HG03139 (cell line): ENCODE results near the gene GKN1.

Experiments used
- ATAC-seq: cut with Tn5 transposase; IDR thresholded peaks from one replicate; pipeline ENCODE4 v1.9.1; 2021; ENCODE audit not compliant: unreplicated experiment

Gene GKN1

DNA sequence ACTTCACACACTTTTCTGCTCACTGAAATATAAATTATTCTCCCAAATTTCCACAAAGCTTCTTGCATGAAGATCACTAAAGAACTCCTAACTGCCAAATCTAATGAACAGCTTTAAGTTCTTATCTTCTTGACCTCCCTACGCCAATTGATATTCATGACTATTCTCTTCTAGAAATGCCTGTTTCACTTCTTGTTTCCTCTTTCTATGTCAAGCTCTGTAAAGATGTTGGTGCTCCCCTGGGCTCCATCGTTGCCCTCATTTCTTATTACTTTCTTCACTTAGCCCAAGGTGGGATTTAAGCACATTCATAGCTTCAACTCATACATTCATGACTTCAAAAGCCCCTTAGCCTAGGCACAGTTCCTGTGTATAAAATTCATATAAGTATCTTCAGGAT lies 29.3 kb downstream of the GKN1 start:
- no peak for ATAC-seq

DNA sequence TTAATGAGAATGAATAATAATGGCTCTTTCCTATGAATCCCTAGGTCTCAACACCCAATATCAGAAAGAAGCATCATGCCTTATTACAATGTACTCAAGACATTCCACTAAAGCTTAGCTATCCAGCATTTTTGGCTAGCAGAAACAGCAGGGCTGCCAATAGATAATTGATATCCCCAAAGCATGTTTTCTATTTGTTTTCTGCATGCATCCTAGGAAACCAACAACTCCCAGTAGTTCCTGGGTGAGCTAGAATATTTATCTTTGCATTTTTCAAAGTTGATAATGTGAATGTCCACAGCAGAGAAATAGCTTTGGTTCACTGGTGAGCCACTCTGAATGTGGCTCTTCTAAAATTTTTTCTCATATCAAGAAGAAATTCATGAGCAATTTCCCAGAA lies 32.7 kb downstream of the GKN1 start:
- ATAC-seq, result no peak

DNA sequence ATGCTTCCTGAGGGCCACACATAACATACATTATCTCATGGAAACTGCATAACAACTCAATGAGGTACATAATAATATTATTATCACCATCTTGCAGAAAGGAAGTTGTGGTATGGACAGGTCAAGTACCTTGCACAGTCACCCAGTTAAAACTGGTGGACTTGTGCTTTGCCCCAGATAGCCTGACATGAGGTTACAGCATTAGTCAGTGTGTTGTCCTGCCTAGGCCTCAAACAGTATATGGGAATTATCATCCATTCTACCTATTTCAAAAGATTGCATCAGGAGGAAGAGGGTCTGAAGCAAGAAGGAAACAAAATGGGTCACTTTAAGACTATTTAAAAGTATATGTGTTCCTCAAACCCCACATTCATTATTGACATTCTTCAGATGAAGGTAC lies 33.2 kb downstream of the GKN1 start:
- ATAC-seq, result no peak

DNA sequence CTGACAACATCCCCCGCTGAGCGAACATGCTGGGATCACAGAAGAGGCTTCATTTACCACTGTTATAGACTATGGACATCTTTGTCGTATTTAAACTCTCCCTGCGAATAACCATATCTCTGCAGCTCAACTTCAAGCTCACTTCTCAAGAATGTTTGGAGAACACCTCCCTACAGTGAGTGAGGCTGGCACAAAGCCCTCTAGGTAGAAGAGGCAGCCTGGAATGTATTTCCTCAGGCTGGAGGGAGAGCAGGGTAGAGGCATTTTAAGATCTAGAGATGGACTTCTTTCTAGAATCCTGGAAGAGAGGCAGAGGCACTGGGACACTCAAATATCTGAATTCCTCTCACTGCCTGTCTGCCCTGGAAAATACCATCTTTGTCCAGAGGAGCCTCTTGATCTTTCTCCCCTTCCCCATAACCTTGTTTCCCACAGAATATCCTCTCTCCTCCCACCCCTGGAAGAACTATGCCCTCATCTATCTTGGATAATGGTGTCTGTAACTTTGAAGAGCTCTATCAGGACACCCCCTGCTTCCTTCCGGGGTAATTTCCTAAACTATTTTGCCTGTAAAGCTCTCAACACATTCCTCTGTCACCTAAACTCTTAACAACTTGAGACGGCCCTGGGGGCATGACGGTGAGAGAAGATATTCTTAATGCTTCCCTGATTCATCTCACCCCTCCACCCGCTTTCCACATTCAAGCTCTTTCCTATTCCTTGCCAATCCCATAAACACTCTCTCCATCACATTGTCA lies 36.2 kb downstream of the GKN1 start:
- ATAC-seq, result no peak

DNA sequence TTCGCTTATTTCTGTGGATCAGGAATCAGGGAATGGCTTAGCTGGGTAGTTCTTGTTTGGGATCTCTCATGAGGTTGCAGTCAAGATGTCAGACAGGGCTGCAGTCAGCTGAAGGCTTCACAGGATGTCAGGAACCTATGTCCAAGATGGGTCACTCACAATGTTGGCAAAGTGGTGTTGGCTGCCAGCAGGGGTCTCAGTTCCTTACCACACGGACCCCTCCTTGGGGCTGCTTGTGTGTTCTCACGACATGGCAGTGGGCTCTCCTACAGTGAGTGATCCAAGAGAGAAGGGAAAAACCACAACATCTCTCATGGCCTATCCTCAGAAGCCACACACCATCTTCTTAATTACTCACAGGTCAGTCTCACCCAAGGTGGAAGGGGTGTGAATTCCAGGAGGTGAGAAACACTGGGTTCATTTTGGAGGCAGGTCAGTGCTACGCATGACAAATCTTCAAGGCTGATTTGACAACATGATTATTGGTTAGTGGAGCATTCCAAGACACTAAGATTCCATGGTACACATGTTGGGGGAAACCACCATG lies 37.2 kb downstream of the GKN1 start:
- no peak for ATAC-seq

DNA sequence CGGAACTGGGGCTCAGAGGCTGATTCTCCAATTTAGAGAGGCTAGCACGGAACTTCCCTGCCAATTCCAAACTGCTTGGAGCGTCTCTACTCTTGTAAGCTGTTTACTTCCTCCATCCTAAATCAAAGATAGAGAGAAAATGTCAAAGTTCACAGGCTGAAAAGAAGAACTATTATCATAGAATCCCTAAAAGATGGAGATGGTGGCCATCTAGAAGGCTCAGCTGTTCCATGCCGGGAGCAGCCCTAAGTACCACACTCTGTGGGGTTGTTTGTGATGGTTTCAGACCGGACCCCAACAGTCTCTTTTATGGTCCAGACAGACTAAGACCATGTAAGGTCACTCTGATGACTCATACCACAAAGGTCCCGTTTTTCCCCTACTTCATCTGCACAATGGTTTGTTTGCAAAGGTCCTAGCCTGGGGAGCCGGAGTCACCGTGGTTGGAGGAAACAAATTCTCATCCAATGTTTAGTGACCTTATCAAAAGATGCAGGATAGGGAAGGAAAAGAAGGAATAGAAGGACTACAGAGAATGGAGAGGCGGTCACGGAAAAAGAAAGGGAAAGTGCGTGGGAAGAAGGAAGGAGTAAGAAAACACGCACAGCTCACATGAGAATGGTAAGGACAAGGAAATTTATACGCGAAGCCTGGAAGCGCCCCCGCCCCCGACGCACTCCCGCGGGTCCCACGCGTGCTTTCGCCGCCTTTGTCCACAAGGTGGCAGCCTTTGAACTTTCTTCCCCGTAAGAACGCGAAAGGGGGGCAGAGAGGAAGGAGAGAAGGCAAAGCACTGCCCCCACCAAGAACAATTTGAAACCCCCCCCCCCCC lies 38.1 kb downstream of the GKN1 start:
- no peak for ATAC-seq

DNA sequence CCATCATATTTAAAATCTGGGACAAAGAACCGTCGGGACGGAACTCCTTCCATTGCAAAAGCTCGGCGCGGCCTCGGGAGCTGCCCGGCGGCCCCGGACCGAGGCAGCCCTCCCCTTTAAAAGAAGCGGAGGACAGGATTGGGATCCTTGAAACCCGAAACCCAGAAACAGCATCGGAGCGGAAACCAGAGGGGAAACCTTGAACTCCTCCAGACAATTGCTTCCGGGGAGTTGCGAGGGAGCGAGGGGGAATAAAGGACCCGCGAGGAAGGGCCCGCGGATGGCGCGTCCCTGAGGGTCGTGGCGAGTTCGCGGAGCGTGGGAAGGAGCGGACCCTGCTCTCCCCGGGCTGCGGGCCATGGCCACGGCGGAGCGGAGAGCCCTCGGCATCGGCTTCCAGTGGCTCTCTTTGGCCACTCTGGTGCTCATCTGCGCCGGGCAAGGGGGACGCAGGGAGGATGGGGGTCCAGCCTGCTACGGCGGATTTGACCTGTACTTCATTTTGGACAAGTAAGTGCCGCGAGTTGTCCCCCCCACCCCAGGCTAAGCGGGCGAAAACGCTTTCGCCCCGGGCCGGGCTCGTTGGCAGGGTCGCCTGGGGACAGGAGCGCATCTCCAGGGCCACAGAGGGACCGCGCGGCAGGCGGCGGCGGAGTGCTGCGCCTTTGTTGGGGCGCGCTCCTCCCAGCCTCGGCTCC lies 38.9 kb downstream of the GKN1 start, which contains the start of gene ANTXR1:
Gene ANTXR1 (plus strand): TSS at position 38 of the 698 bp plus-strand sequence. CDS start 321 bp downstream, at position 359.
- ATAC-seq, result no peak

DNA sequence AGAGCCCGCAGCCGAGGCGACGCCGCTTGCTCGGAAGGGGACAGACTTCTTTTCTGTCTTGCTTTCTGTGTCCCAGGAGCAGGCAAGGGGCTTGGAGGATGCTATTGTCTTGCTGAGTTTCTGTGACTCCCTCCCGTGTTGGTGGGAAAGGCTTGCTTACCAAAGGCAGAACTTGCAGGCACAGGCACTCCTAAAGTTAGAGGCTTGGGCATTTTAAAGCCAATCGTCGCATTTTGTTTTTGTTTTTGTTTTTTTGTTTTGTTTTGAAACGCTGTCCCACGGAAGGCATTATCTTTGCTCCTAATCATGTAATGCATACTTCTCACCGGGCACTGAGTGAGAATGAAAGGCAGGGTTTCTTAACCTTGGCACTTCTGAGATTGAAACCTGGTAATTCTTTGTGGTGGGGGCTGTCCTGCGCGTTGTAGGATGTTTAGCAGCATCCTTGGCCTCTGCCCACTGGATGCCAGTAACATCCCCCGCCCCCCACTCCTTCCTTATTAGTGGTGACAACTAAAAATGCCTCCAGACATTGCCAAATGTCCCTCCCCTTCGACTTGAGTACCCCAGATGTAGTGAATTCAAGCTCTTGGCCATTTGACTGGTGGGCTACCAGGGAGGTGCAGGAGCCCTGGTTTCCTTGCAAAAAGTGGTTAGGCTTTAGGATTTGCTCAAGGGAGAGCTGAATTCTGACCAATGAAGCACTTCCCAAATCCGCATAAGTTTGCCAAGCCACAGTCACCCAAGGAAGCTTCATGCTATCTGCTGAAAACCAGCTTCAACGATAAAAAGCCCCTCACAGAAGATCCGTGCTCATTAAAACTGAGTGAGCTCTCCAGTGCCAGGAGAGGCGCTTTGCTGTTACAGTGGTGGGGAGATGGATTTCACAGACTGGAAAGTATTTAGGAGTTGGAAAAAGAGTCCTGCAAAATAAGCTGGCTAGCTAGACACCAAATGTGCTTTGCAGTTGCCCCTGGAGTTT lies 39.7 kb downstream of the GKN1 start:
- ATAC-seq, result no peak

DNA sequence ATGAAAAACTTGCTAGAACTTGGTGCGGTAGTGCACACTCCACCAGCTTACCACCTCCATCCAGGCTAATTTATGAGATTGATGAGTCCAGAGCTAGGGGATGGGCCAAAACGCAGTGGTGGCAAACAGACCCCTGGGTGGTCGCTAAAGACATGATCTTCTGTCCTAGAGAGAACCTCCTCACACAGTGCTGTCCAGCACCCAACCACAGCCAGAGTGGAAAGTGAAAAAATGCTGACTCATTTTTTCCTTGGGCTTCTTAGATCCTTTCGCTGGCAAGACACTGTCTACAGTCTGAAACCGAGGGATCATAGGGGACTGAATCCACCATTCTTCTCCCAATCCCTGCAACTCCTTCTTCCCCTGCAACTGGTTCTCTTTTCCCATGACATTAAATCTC lies 42.6 kb downstream of the GKN1 start:
- ATAC-seq, result no peak

DNA sequence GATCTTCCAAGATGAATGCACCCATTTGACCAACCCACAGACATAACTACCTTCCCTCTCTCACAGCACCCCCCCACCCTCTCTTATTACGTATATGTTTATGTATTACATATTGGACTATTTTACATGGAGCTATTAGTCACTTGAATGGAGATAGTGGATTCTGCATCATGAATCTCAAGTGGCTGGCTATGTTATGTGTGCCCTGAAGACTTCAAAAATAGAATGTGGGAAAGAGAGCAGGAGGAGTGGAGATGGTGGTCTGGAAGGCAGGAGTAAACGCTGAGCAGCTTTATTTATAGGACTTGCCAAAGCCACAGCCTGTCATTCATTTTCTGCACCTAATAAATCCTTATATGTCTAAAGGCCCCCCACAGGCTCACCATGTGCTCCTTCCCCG lies 43.4 kb downstream of the GKN1 start:
- no peak for ATAC-seq

DNA sequence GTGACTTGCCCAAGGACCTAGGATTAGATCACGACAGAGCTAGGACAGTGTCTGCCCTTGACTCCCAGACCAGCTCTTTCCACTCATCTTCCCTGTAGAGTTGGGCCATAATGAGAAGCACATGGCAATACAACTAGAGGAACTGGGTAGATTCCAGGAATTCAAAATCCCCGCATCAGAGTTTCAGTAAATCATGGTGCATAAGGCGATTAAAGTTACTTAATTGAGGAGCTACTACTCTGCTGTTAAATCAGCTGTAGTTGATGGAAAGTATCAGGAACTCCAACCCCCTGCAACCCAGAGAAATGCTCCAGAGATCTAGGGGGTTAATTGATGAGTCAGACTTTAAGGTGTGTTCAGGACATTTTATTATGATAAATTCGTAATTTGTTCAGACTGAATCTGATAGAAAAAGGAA lies 44.3 kb downstream of the GKN1 start:
- no peak for ATAC-seq

DNA sequence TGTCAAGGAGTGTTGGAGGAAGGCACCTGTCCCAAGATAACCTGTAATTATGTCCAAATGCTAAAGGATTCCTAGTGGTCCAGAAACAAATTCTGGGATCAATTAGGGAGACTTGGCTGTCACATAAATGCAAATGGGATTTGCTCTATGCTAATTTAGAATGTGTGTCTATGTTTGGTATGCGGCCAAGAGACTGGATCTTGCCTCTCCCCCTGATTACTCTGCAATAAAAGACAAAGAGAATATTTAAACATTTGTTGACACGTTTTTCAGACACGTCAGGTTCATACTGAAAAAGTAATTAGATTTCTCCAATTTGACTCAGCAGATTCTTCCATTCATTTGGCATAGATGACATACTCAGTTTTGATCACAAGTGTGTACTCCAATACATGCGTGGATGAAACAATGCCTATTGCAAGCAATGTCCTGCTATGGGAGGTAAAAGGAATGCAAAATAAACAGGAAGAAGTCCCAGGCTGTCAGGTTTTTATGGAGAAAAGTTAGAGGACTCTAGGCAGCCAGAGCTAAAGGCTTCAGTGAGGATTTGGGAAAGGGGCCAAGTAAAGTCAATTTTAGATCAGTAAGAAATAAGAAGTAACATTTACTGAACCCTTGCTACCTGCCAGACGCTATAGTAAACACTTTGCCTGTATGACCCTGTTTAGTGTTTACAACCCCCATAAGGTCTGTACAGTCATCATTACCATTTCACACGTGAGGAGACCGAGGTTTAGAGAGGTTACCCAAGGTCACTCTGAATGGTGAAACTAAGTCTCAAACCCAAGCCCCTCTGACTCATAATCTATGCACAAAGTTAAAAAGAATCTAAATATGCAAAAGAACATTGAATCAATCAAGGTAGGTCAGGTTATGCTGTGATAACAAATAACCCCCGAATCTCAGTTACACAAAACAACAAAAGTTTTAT lies 46.3 kb downstream of the GKN1 start:
- no peak for ATAC-seq

DNA sequence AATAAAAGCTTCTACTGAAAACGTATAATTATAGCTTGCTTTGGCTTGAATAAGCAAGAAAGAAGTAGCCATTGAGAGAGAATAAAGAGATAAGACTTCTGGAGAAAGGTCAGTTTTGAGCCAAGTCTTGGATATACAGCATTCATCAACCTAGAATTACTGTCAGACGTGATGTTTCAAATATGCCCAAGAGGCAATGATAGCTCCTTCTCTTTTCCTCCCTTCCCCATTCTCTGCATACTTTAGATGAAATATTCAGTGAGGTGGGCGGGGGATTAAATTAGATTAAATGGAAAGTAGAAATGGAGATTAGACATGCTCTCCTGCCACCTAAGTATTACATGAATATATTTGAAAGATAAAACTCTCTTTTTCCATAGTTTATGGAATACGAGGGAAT lies 47.3 kb downstream of the GKN1 start:
- no peak for ATAC-seq

DNA sequence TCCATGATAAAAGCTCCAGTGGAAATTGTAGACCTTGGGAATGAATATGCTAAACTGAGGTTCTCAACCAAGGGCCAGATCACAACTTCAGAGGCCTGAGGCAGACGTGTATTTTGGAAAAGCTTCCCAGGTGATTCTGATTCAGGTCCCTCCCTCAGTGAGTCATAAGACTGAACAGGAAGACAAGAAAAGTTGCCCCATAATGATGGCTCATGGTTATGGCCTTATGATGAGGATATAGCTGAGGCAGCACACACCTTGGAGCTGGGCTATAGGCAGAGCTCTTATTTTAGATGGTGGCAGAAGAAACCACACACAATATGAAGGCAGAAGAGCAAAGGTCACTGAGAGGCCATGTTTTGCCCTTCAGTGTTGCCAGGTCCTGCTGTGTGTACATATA lies 48.1 kb downstream of the GKN1 start:
- ATAC-seq, result no peak

DNA sequence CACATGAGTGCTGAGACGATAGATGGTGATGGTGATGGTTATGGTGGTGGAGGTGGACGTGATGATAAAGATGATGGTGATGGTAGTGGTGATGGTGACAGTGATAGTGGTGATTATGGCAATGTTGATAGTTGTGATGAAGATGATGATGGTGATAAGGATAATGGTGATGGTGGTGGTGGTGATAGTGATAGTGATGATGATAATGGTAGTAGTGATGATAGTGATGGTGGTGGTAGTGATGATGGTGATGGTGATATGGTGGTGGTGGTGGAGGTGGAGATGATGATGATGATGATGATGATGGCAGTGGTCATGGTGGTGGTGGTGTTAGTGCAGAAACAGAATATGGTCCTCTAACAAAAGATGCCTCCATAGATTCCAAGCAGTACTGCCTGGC lies 48.8 kb downstream of the GKN1 start:
- no peak for ATAC-seq

DNA sequence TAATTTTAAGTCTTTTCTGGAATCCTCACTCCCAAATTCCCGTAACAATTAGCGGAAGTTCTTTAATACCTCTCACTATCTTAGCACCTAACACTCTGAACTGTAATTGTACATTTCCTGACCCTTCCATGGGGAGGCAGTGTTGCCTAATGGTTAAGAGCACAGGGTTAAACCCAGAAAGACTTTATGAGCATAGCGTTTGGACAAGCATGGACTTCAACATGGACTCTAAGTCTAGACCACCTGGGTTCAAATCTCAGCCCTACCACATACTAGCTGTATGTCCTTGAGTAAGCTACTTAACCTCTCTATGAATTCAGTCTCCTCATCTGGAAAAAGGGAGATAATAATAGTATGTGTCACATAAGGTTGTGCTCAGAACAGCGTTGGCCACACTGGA lies 51.6 kb downstream of the GKN1 start:
- ATAC-seq, result no peak

DNA sequence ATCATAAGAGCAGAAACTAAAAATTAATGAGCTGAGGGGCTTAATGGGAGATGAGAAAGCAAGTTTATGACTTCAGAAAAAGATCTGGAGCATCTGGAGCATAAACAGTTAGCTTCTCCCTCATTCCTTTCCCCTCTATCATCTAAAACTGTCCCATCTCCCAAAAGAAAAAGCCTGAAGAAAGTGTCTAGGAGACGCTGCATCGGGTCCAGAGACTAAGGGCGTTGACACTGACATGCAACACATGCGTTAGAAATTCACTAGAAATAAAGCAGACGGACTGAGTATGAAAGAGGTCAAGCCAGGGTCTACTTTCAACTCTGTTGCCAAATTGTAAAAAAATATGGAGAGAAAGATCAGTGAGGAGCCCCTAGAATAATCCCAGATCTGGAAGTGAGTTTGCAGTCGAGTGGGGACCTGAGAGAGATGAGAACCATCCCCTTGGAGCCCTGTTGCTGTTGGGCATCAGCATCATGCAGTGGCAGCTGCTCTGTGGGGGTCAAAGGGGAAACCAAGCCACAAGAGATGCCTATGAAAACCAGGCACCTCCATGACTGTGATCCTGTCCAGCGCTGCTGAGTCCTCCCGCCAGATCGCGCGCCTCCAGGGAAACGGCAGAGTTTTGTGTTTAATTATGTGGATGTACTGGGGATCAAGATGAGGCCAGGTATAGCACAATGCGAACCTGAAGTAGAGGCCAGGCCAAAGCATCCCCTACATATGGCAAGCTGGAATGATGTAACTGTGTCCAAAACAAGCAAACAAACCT lies 52.4 kb downstream of the GKN1 start:
- ATAC-seq, result no peak
